ENCODE data around the gene TPX2.

DNA sequence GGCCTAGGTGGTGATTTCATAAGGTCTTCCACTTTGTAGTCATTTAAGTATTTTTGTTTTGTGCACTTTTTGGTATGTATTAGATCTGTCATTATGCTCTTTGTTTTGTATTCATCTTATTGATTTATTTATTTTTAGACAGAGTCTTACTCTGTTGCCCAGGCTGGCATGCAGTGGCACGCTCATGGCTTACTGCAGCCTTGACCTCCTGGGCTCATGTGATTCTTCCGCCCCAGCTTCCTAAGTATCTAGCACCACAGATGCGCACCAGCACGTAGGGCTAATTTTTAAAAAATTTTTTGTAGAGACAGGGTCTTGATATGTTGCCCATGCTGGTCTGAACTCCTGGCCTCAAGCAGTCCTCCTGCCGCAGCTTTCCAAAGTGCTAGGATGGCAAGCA lies 30.6 kb downstream of the TPX2 start:
- TF ChIP-seq, protein P1, sequence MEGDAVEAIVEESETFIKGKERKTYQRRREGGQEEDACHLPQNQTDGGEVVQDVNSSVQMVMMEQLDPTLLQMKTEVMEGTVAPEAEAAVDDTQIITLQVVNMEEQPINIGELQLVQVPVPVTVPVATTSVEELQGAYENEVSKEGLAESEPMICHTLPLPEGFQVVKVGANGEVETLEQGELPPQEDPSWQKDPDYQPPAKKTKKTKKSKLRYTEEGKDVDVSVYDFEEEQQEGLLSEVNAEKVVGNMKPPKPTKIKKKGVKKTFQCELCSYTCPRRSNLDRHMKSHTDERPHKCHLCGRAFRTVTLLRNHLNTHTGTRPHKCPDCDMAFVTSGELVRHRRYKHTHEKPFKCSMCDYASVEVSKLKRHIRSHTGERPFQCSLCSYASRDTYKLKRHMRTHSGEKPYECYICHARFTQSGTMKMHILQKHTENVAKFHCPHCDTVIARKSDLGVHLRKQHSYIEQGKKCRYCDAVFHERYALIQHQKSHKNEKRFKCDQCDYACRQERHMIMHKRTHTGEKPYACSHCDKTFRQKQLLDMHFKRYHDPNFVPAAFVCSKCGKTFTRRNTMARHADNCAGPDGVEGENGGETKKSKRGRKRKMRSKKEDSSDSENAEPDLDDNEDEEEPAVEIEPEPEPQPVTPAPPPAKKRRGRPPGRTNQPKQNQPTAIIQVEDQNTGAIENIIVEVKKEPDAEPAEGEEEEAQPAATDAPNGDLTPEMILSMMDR (IDR thresholded peaks at IDR 0.05) = no peak
- no peak for TF ChIP-seq EZH2 (IDR thresholded peaks at IDR 0.05; ENCODE audit: borderline replicate concordance, insufficient read depth, low read depth, low read length, poor library complexity, severe bottlenecking)

All from B cell (primary cell).